ENCODE data around the gene WWOX.

Gene WWOX

DNA sequence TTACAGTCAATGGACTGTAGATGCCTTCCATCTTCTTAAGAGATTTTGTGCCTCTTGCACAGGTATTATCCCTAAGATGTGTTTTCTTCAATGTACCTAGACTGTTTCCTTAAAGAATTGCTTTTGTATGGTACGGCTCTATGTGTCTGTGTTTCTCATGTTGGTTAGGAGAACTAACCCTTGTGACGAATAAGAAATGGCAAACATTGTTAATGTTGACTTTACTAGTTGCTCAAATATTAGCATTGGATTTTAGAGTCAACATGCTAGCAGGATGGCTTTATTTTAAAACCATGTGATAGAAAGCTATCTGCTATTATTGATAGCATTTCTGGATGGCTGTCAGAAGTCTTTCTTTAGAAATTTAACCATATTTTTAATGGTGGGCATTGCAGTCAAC lies 34.5 kb downstream of the WWOX start:
- no peak for ATAC-seq
- TF ChIP-seq BACH2 (CRISPR knock-in tag; IDR thresholded peaks at IDR 0.05; ENCODE audit: borderline replicate concordance) (no peak), ZNF565 (CRISPR knock-in tag; conservative IDR thresholded peaks at IDR 0.05; ENCODE audit: low read depth) (no peak)

DNA sequence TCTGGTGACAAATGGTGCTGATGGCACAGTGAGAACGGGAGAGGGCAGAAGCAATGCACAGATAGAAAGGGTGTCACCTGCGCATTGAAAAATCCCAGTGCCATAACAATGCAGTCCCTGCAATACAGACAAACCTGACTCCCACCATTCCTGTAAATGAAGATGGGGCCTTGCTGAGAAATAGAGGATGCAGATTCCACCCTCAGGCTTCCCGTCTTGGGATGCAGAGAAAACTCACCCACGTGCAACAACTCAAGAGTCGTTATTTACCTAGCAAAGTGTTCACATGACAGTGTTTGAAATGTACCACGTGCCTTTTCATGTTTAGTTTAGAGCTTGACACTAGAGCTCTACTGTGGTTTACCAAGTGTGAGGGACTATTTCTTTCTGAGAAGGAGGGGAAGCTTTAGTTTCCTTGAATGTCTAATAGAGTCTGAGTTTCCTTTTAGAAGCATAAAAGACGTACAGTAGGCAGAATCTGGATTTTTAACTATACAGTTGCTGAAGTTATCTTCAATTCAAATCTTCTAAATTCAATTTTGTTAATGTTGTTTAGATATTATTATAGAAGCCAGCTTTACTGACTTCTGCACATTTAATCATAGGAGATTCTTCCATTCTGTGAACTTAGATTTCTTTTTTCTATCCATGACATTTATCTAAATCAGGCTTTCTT lies 35.6 kb downstream of the WWOX start:
- no peak for TF ChIP-seq ZNF565 (CRISPR knock-in tag; conservative IDR thresholded peaks at IDR 0.05; ENCODE audit: low read depth)
- TF ChIP-seq ZNF8 (CRISPR knock-in tag; IDR thresholded peaks at IDR 0.05): peak; percentile 98
- ATAC-seq: no peak

GRCh38 chr16:78137179-78137578 lies 37.7 kb downstream of the WWOX start:
- no peak for ATAC-seq
- TF ChIP-seq CSDC2 (CRISPR knock-in tag; IDR thresholded peaks at IDR 0.05) (no peak), ARNTL (CRISPR knock-in tag; IDR thresholded peaks at IDR 0.05; ENCODE audit: borderline replicate concordance, low read depth) (no peak), ISL1 (CRISPR knock-in tag; IDR thresholded peaks at IDR 0.05) (no peak), TOX (CRISPR knock-in tag; IDR thresholded peaks at IDR 0.05; ENCODE audit: borderline replicate concordance) (no peak), RARB (CRISPR knock-in tag; IDR thresholded peaks at IDR 0.05) (no peak), CSRNP3 (CRISPR knock-in tag; IDR thresholded peaks at IDR 0.05) (no peak), BACH2 (CRISPR knock-in tag; IDR thresholded peaks at IDR 0.05; ENCODE audit: borderline replicate concordance) (no peak), ZNF70 (CRISPR knock-in tag; IDR thresholded peaks at IDR 0.05) (no peak)
- TF ChIP-seq, protein P1, sequence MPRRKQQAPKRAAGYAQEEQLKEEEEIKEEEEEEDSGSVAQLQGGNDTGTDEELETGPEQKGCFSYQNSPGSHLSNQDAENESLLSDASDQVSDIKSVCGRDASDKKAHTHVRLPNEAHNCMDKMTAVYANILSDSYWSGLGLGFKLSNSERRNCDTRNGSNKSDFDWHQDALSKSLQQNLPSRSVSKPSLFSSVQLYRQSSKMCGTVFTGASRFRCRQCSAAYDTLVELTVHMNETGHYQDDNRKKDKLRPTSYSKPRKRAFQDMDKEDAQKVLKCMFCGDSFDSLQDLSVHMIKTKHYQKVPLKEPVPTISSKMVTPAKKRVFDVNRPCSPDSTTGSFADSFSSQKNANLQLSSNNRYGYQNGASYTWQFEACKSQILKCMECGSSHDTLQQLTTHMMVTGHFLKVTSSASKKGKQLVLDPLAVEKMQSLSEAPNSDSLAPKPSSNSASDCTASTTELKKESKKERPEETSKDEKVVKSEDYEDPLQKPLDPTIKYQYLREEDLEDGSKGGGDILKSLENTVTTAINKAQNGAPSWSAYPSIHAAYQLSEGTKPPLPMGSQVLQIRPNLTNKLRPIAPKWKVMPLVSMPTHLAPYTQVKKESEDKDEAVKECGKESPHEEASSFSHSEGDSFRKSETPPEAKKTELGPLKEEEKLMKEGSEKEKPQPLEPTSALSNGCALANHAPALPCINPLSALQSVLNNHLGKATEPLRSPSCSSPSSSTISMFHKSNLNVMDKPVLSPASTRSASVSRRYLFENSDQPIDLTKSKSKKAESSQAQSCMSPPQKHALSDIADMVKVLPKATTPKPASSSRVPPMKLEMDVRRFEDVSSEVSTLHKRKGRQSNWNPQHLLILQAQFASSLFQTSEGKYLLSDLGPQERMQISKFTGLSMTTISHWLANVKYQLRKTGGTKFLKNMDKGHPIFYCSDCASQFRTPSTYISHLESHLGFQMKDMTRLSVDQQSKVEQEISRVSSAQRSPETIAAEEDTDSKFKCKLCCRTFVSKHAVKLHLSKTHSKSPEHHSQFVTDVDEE (CRISPR knock-in tag; IDR thresholded peaks at IDR 0.05): no peak

GRCh38 chr16:78137782-78138616 lies 38.5 kb downstream of the WWOX start:
- no peak for ATAC-seq
- no peak for TF ChIP-seq ZNF565 (CRISPR knock-in tag; conservative IDR thresholded peaks at IDR 0.05; ENCODE audit: low read depth)
- TF ChIP-seq BACH2 (CRISPR knock-in tag; IDR thresholded peaks at IDR 0.05; ENCODE audit: borderline replicate concordance): no peak
- no peak for TF ChIP-seq ZFP30 (CRISPR knock-in tag; IDR thresholded peaks at IDR 0.05)

GRCh38 chr16:78140818-78141466 lies 41.5 kb downstream of the WWOX start:
- ATAC-seq: no peak
- TF ChIP-seq GLIS3 (CRISPR knock-in tag; IDR thresholded peaks at IDR 0.05): no peak

- ATAC-seq: peak; percentile 90
- TF ChIP-seq, protein P1 (CRISPR knock-in tag; IDR thresholded peaks at IDR 0.05): no peak
- TF ChIP-seq ZNF565 (CRISPR knock-in tag; conservative IDR thresholded peaks at IDR 0.05; ENCODE audit: low read depth) (no peak), ZNF8 (CRISPR knock-in tag; IDR thresholded peaks at IDR 0.05) (no peak), CSRNP3 (CRISPR knock-in tag; IDR thresholded peaks at IDR 0.05) (no peak), ZFP30 (CRISPR knock-in tag; IDR thresholded peaks at IDR 0.05) (no peak), ZC3H10 (CRISPR knock-in tag; IDR thresholded peaks at IDR 0.05) (peak; percentile 71; the same call in 1 of the 2 replicates), GLIS3 (CRISPR knock-in tag; IDR thresholded peaks at IDR 0.05) (no peak), SNAI2 (CRISPR knock-in tag; IDR thresholded peaks at IDR 0.05) (no peak), PPARA (CRISPR knock-in tag; IDR thresholded peaks at IDR 0.05; ENCODE audit: borderline replicate concordance) (no peak), ZNF70 (CRISPR knock-in tag; IDR thresholded peaks at IDR 0.05) (no peak), OSR1 (CRISPR knock-in tag; IDR thresholded peaks at IDR 0.05) (no peak), ZFP3 (CRISPR knock-in tag; IDR thresholded peaks at IDR 0.05) (no peak), TCF4 (CRISPR knock-in tag; IDR thresholded peaks at IDR 0.05; ENCODE audit: borderline replicate concordance) (peak; percentile 16; the same call in 1 of the 2 replicates), ESRRG (CRISPR knock-in tag; IDR thresholded peaks at IDR 0.05) (no peak)
Observed at GRCh38 chr16:78142788-78143187, 43.3 kb downstream of the WWOX start.

All from SK-N-SH treated with all-trans-retinoic acid at 6 μM for 48 hours (cell line).